K562 (cell line): ENCODE data around the gene ANAPC5. TPM values are rescaled to one million over a fixed set of nuclear protein-coding genes. Genes with fewer than 3 reads are reported as not detected.
A peak's percentile ranks its signal among the peaks of the same experiment; 100 is the strongest.

Experiments used
- ATAC-seq: fragments of 200-7000 bp; cut with Tn5 transposase; 3 replicates; pipeline ENCODE4 v1.9.1; 2020; ENCODE audit warnings: moderate library complexity
- BruUV-seq: library from RNA; stranded (reverse); fragments of 400-500 nt; replicated peaks from 2 replicates; lab custom pipeline; 2021; lab: Mats Ljungman, UMichigan
- CTCF ChIA-PET: fragments of 300-600 bp; formaldehyde crosslinking; extraction: SDS; loops from one replicate; lab custom pipeline; 2021; ENCODE audit warnings: low intra/inter-chr PET ratio; lab: Yijun Ruan, JAX
- POLR2A ChIA-PET: fragments of 300-600, 350-650 bp; sonication (Branson Sonifier 250); formaldehyde crosslinking; extraction: SDS; loops from one replicate; lab custom pipeline; 2021; ENCODE audit warnings: antibody characterized with exemption, inconsistent platforms; lab: Yijun Ruan, JAX
- DNase-seq, 4 experiments: peaks; one replicate each; pipeline versions ENCODE4 v3.0.0 to v3.0.0-alpha.2; 2011 to 2018; ENCODE audit warnings: low spot score in 3 of 4, mixed read lengths in 3 of 4; ENCODE audit errors: extremely low read depth in 1 of 4
- FAIRE-seq: peaks from 2 replicates; lab custom pipeline; 2011; peaks lifted over from hg19 to GRCh38; lab: Jason Lieb, UNC
- H2AFZ ChIP-seq: 2 replicates; pipeline ENCODE4 v1.6.0; 2011; ENCODE audit warnings: low read depth, low read length, control low read depth, inconsistent platforms
- H3K27ac ChIP-seq: fragments of 200-600 bp; 3 replicates; pipeline ENCODE4 v1.8.0; 2011; ENCODE audit warnings: low read depth, mild to moderate bottlenecking, control low read depth, inconsistent platforms, low read length, moderate library complexity, mixed read lengths; ENCODE audit errors: extremely low read depth
- H3K27me3 ChIP-seq, 2 experiments: fragments of 300-600 bp in 1 of 2; 2 replicates in 1 of 2; 3 replicates in 1 of 2; pipeline versions ENCODE4 v1.6.0 to v1.8.0; 2011; ENCODE audit warnings: inconsistent platforms in 2 of 2, low read length in 2 of 2, mild to moderate bottlenecking in 1 of 2, mixed read lengths in 1 of 2, moderate library complexity in 1 of 2; ENCODE audit not compliant: control insufficient read depth in 2 of 2, insufficient read depth in 2 of 2
- H3K36me3 ChIP-seq: fragments of 300-600 bp; 3 replicates; pipeline ENCODE4 v1.8.0; 2011; ENCODE audit warnings: mild to moderate bottlenecking, low read length, inconsistent platforms; ENCODE audit not compliant: control insufficient read depth, insufficient read depth
- H3K4me1 ChIP-seq, 2 experiments: fragments of 200-600 bp in 1 of 2; replicated peaks in 1 of 2; 2 replicates in 1 of 2; 3 replicates in 1 of 2; pipeline versions ENCODE4 v1.5.1 to v1.8.0; 2011; ENCODE audit warnings: inconsistent platforms in 2 of 2, low read length in 2 of 2, mild to moderate bottlenecking in 1 of 2, mixed read lengths in 1 of 2, moderate library complexity in 1 of 2; ENCODE audit not compliant: control insufficient read depth in 2 of 2, insufficient read depth in 2 of 2
- H3K4me2 ChIP-seq: 2 replicates; pipeline ENCODE4 v1.6.1; 2011; ENCODE audit warnings: low read length, control low read depth, inconsistent platforms, mixed read lengths; ENCODE audit not compliant: insufficient read depth
- H3K4me3 ChIP-seq: fragments of 200-600 bp; sonication (generic), shearing (Covaris generic); 2 replicates; pipeline ENCODE4 v1.5.1; 2016; ENCODE audit warnings: control low read depth, inconsistent platforms
- H3K79me2 ChIP-seq: fragments of 200-600 bp; 3 replicates; pipeline ENCODE4 v1.8.0; 2011; ENCODE audit warnings: low read length, inconsistent platforms; ENCODE audit not compliant: control insufficient read depth, insufficient read depth
- H3K9ac ChIP-seq, 2 experiments: 2 replicates each; pipeline versions ENCODE4 v1.6.0 to v1.6.1; 2011; ENCODE audit warnings: low read depth in 2 of 2, low read length in 2 of 2, control low read depth in 1 of 2, inconsistent platforms in 1 of 2, mild to moderate bottlenecking in 1 of 2, mixed read lengths in 1 of 2; ENCODE audit not compliant: insufficient read depth in 1 of 2
- H3K9me1 ChIP-seq: one replicate; pipeline ENCODE4 v1.6.0; 2011; ENCODE audit warnings: inconsistent platforms, mild to moderate bottlenecking, low read length, moderate library complexity; ENCODE audit not compliant: control insufficient read depth, insufficient read depth
- H3K9me3 ChIP-seq: replicated peaks from 2 replicates; pipeline ENCODE4 v1.5.1; 2011; ENCODE audit warnings: low read depth, low read length, inconsistent platforms; ENCODE audit not compliant: control insufficient read depth, insufficient read depth
- H4K20me1 ChIP-seq: replicated peaks from 2 replicates; pipeline ENCODE4 v1.6.1; 2011; ENCODE audit warnings: low read length, inconsistent platforms, mixed read lengths; ENCODE audit not compliant: control insufficient read depth, insufficient read depth
- CBFA2T3 ChIP-seq: fragments of 450-650 bp; IDR thresholded peaks from 2 replicates; pipeline ENCODE4 v1.6.1; 2017
- E2F5 ChIP-seq: sonication (generic); formaldehyde crosslinking; IDR thresholded peaks from 2 replicates; pipeline ENCODE4 v1.8.0; 2022; ENCODE audit warnings: mild to moderate bottlenecking, missing genetic modification reagents
- FOXJ2 ChIP-seq: fragments of 200-800 bp; sonication (Bioruptor generic); IDR thresholded peaks from 2 replicates; pipeline ENCODE4 v1.6.1; 2016; ENCODE audit warnings: missing genetic modification characterization, missing compliant biosample characterization
- KDM1A ChIP-seq, 2 experiments: fragments of 450-650 bp; IDR thresholded peaks; 2 replicates each; pipeline ENCODE4 v1.6.1; 2016; ENCODE audit warnings: mild to moderate bottlenecking in 2 of 2
- SPI1 ChIP-seq: IDR thresholded peaks from 2 replicates; pipeline ENCODE4 v1.6.1; 2011; ENCODE audit warnings: low read depth, low read length, control low read depth, borderline replicate concordance
- ZBTB33 ChIP-seq: sonication (generic); formaldehyde crosslinking; IDR thresholded peaks from 2 replicates; pipeline ENCODE4 v1.8.1; 2023; ENCODE audit warnings: mild to moderate bottlenecking, missing genetic modification reagents
- WGBS: fragments of 100-300 bp; shearing (Covaris generic); methylation state at CpG from one replicate; pipeline ENCODE4 v1.1.6; 2016; ENCODE audit warnings: low coverage, mixed read lengths; ENCODE audit not compliant: insufficient coverage; ENCODE audit errors: missing lambda C conversion rate; 5-methylcytosine and 5-hydroxymethylcytosine counted together
- in situ Hi-C: fragments of 300-500 bp; cut with MboI; formaldehyde crosslinking; loops from 4 replicates; pipeline ENCODE4 v1.15.0; 2018; ENCODE audit warnings: inconsistent platforms, mixed read lengths
- intact Hi-C: fragments of 100-400 bp; cut with micrococcal nuclease; formaldehyde crosslinking; loops from 2 replicates; pipeline ENCODE4 v1.14.2; 2022
- polyA plus RNA-seq, 8 experiments: library from polyadenylated mRNA; depleted of rRNA in 4 of 8; stranded (reverse) in 5 of 8; unstranded in 3 of 8; fragments of >200 nt; fragmentation: Nextera tagmentation in 2 of 8; fragmentation: Illumina TruSeq in 1 of 8; extraction: Ambion mirVana in 2 of 8; extraction: Trizol in 1 of 8; gene quantifications; 2 replicates each; pipeline versions ENCODE4 v1.2.1 to v1.2.3, GENCODE V29; 2011 to 2014; ENCODE audit warnings: inconsistent platforms in 1 of 8, missing spikeins in 1 of 8
- total RNA-seq, 7 experiments: library from RNA; depleted of rRNA in 6 of 7; stranded (reverse); fragments of >200 nt in 6 of 7; fragmentation: Illumina TruSeq in 2 of 7; extraction: Trizol in 2 of 7; gene quantifications; 2 replicates each; pipeline versions ENCODE4 v1.2.1 to v1.2.3, GENCODE V29; 2011 to 2021; ENCODE audit warnings: low replicate concordance in 1 of 7
- TF ChIP-seq, protein P1 (sequence below): fragments of 450-650 bp; IDR thresholded peaks from 2 replicates; pipeline ENCODE4 v1.6.1; 2017; ENCODE audit warnings: antibody characterized with exemption, mild to moderate bottlenecking

The ANAPC5 gene
- total and polyA plus RNA-seq, 9 of the 15 experiments (the other 6 are each of a cell fraction or from before 2014, with no cell fraction given): 136 to 315 (median 197) TPM

DNA sequence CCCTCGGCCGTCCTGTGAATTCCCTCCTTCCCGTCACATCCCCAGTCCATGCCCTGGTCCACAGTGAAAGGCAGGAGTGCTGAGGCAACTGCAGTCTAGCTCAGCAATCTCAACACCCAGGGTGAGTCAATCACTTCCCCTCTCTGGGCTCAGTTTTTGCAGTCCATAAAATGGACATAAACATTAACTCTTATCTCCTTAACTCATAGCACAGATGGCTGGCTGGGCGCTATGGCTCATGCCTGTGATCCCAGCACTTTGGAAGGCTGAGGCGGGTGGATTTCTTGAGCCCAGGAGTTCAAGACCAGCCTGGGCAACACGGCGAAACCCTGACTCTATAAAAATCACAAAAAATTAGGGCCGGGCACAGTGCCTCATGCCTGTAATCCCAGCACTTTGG is 88.1 kb downstream of the ANAPC5 start:
- Histone ChIP-seq H3K79me2 (no peaks in the 10 kb centered on the region), H3K4me1 (peaks cover 7 to 18% of the 10 kb centered on the region in 2 experiments; a peak in 4 of 5 replicates), H4K20me1 (no peaks in the 10 kb centered on the region), H3K9me1 (no peaks in the 10 kb centered on the region), H3K36me3 (peaks cover 63% of the 10 kb centered on the region), H3K4me3 (no peak overlapping the region), H3K27me3 (no peaks in the 10 kb centered on the region), H3K4me2 (no peak overlapping the region), H2AFZ (no peak overlapping the region), H3K27ac (no peak overlapping the region), H3K9me3 (no peaks in the 10 kb centered on the region), H3K9ac (no peak overlapping the region)
- POLR2A ChIA-PET: no interaction called here
- DNase-seq: no peak
- FAIRE-seq: no peak
- intact Hi-C loops (no loop called here), in situ Hi-C loops (no loop called here)
- TF ChIP-seq, protein P1, sequence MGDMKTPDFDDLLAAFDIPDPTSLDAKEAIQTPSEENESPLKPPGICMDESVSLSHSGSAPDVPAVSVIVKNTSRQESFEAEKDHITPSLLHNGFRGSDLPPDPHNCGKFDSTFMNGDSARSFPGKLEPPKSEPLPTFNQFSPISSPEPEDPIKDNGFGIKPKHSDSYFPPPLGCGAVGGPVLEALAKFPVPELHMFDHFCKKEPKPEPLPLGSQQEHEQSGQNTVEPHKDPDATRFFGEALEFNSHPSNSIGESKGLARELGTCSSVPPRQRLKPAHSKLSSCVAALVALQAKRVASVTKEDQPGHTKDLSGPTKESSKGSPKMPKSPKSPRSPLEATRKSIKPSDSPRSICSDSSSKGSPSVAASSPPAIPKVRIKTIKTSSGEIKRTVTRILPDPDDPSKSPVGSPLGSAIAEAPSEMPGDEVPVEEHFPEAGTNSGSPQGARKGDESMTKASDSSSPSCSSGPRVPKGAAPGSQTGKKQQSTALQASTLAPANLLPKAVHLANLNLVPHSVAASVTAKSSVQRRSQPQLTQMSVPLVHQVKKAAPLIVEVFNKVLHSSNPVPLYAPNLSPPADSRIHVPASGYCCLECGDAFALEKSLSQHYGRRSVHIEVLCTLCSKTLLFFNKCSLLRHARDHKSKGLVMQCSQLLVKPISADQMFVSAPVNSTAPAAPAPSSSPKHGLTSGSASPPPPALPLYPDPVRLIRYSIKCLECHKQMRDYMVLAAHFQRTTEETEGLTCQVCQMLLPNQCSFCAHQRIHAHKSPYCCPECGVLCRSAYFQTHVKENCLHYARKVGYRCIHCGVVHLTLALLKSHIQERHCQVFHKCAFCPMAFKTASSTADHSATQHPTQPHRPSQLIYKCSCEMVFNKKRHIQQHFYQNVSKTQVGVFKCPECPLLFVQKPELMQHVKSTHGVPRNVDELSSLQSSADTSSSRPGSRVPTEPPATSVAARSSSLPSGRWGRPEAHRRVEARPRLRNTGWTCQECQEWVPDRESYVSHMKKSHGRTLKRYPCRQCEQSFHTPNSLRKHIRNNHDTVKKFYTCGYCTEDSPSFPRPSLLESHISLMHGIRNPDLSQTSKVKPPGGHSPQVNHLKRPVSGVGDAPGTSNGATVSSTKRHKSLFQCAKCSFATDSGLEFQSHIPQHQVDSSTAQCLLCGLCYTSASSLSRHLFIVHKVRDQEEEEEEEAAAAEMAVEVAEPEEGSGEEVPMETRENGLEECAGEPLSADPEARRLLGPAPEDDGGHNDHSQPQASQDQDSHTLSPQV: no peak
- peak; percentile 85 for TF ChIP-seq ZBTB33 (CRISPR knock-in tag)
- peak; percentile 39 to 64; a peak in 1 of 4 replicates for TF ChIP-seq KDM1A (IDR thresholded peaks at IDR 0.05)
- TF ChIP-seq CBFA2T3: peak; percentile 30
- TF ChIP-seq SPI1: 0 out of 2 replicates have a peak, but pooled peaks have one; percentile 14
- no peak for TF ChIP-seq E2F5
- no peak for TF ChIP-seq FOXJ2 (tag)
- no peak for ATAC-seq
- CTCF ChIA-PET: no interaction called here
- WGBS: 88% methylated on average over 8 of the region's 8 CpGs
- no TSS peak for BruUV-seq
